GM18511 (cell line): Measurements from ENCODE around the gene ZNF845.
A peak's percentile ranks its signal among the peaks of the same experiment; 100 is the strongest.
"Not testable (repeated sequence)": the region's sequence is repeated elsewhere in the genome, so short reads cannot be mapped to it uniquely, and the experiment has no call there.

Source experiments
- ATAC-seq: cut with Tn5 transposase; IDR thresholded peaks from one replicate; pipeline ENCODE4 v1.9.1; 2021; ENCODE audit warnings: mild to moderate bottlenecking, moderate library complexity; ENCODE audit not compliant: unreplicated experiment

ZNF845 gene

GRCh38 chr19:53333463-53334449 lies at the start of gene ZNF845:
ZNF845 (plus strand) TSS chr19:53333749; CDS start chr19:53341308, 7,559 bp downstream.
- ATAC-seq: peak; percentile 96

- ATAC-seq: no peak
Observed at GRCh38 chr19:53285087-53285486, 48.5 kb upstream of the ZNF845 start.

- ATAC-seq: no peak
Observed at GRCh38 chr19:53290758-53291549, 42.6 kb upstream of the ZNF845 start.

GRCh38 chr19:53294786-53295441 lies 38.6 kb upstream of the ZNF845 start:
- ATAC-seq: no peak

- not testable (repeated sequence) for ATAC-seq
Observed at GRCh38 chr19:53301341-53301740, 32.2 kb upstream of the ZNF845 start.

GRCh38 chr19:53308339-53308811 lies 25.2 kb upstream of the ZNF845 start:
- ATAC-seq: no peak

GRCh38 chr19:53311044-53311443 lies 22.5 kb upstream of the ZNF845 start:
- ATAC-seq: no peak

GRCh38 chr19:53311897-53312296 lies 21.7 kb upstream of the ZNF845 start:
- ATAC-seq: no peak

GRCh38 chr19:53328967-53329366 lies 4.6 kb upstream of the ZNF845 start:
- ATAC-seq: no peak

- no peak for ATAC-seq
Observed at GRCh38 chr19:53332484-53332883, 1.1 kb upstream of the ZNF845 start.

- ATAC-seq: peak; percentile 44
Observed at GRCh38 chr19:53333066-53333462, 485 bp upstream of the ZNF845 start.

GRCh38 chr19:53344403-53344802 lies 10.9 kb downstream of the ZNF845 start:
- ATAC-seq: not testable (repeated sequence)

GRCh38 chr19:53355739-53356138 lies 22.2 kb downstream of the ZNF845 start:
- ATAC-seq: no peak

GRCh38 chr19:53357821-53358581 lies 24.5 kb downstream of the ZNF845 start:
- no peak for ATAC-seq

- not testable (repeated sequence) for ATAC-seq
Observed at GRCh38 chr19:53360056-53360455, 26.5 kb downstream of the ZNF845 start.

GRCh38 chr19:53365134-53365898 lies 31.8 kb downstream of the ZNF845 start, which contains the start of gene ZNF525:
ZNF525 (plus strand) TSS chr19:53365705; CDS start chr19:53372282, 6,577 bp downstream.
- peak; percentile 99 for ATAC-seq

GRCh38 chr19:53365899-53366493 lies 32.4 kb downstream of the ZNF845 start:
- ATAC-seq: peak; percentile 67

GRCh38 chr19:53372196-53372595 lies 38.6 kb downstream of the ZNF845 start:
- no peak for ATAC-seq

- no peak for ATAC-seq
Observed at GRCh38 chr19:53374288-53374687, 40.7 kb downstream of the ZNF845 start.
